ENCODE data around the gene C16orf92. TPM values are rescaled to one million over a fixed set of nuclear protein-coding genes. Genes with fewer than 3 reads are reported as not detected.
A peak's percentile ranks its signal among the peaks of the same experiment; 100 is the strongest.

C16orf92 gene
- total and polyA plus RNA-seq, 2 experiments from 2014 or later: 0.34 TPM; not detected in 1

DNA sequence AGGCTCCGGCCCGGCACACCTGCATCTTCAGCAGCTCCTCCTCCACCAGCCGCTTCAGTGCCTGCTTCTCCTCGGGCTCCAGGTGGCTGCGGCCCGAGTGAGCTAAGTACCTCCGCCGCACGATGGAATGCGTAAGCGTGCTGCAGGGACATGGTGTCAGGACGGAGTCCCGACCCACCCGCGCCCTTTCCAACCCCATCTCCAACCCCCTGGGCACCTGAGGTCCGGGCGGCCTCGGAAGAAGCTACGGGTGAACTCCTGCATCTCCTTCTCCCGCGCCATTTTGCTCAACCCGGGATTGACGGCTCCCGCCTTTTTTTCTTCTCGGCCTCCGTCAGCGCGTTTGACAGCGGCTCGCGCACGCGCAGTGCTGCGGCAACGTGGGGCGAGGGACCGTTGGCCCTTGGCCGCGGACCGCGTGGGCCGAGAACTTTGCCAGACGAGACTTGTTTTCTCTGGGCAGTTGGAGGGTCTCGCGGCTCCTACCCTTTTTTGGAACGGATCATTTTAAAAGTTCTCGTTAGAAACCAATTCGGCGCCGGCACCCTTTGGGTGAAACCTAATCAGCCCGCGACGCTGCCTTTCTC is 27.6 kb upstream of the C16orf92 start, which contains the start of gene HIRIP3:
Gene HIRIP3 (minus strand): TSS at position 294 of the 587 bp plus-strand sequence. CDS start 12 bp downstream, at position 282.
- Histone ChIP-seq H3K36me3 (ENCODE audit: insufficient read depth) (peaks cover 5% of the 10 kb centered on the region; the same call in 1 of the 2 replicates), H3K4me2 (peak within 1 kb of the TSS; percentile 94), H2AFZ (peak within 1 kb of the TSS; percentile 98), H4K20me1 (replicated peaks; ENCODE audit: insufficient read depth) (peaks cover 8% of the 10 kb centered on the region; the same call in 1 of the 2 replicates), H3K27ac (ENCODE audit: low read depth) (peak within 1 kb of the TSS; percentile 82), H3K9me2 (ENCODE audit: insufficient read depth) (no peaks in the 10 kb centered on the region), H3K79me2 (replicated peaks; ENCODE audit: insufficient read depth) (peaks cover 7% of the 10 kb centered on the region; the same call in 1 of the 2 replicates), H3K27me3 (ENCODE audit: insufficient read depth) (no peaks in the 10 kb centered on the region), H3F3A (replicated peaks; ENCODE audit: low read depth) (peaks cover 20% of the 10 kb centered on the region), H3K4me3 (peak within 1 kb of the TSS; percentile 94), H3K4me1 (ENCODE audit: insufficient read depth) (peaks cover 15% of the 10 kb centered on the region)
- Mint-ChIP-seq H3K27me3 (ENCODE audit: insufficient read depth, low read depth, poor library complexity) (peaks cover 13% of the 10 kb centered on the region), H3K4me3 (peak within 1 kb of the TSS; percentile 98), H3K4me1 (peaks cover 25% of the 10 kb centered on the region), H3K9me3 (peaks cover 2% of the 10 kb centered on the region; the same call in 2 of the 3 replicates), H3K36me3 (ENCODE audit: low read depth) (peaks cover 39% of the 10 kb centered on the region), H3K27ac (peak within 1 kb of the TSS; percentile 98)
- peak; percentile 42 for ATAC-seq
- peak; percentile 91 for DNase-seq (ENCODE audit: low spot score)
- TF ChIP-seq CREB1 (CRISPR knock-in tag; IDR thresholded peaks at IDR 0.05; ENCODE audit: low read depth) (no peak), ZNF114 (CRISPR knock-in tag; IDR thresholded peaks at IDR 0.05) (no peak), POLR2AphosphoS5 (IDR thresholded peaks at IDR 0.05; ENCODE audit: low read depth) (peak; percentile 61), EZH2 (IDR thresholded peaks at IDR 0.05; ENCODE audit: low read depth, unreplicated experiment) (no peak), NANOG (IDR thresholded peaks at IDR 0.05; ENCODE audit: borderline replicate concordance) (no peak), REST (IDR thresholded peaks at IDR 0.05; ENCODE audit: unreplicated experiment) (no peak), ZNF462 (CRISPR knock-in tag; IDR thresholded peaks at IDR 0.05) (no peak)
